ENCODE results near the gene ZNF512. TPM values are rescaled to one million over a fixed set of nuclear protein-coding genes. Genes with fewer than 3 reads are reported as not detected.

ZNF512 gene
- total and polyA plus RNA-seq, 8 donors: 6.1 to 20.5 (median 10.0) TPM

DNA sequence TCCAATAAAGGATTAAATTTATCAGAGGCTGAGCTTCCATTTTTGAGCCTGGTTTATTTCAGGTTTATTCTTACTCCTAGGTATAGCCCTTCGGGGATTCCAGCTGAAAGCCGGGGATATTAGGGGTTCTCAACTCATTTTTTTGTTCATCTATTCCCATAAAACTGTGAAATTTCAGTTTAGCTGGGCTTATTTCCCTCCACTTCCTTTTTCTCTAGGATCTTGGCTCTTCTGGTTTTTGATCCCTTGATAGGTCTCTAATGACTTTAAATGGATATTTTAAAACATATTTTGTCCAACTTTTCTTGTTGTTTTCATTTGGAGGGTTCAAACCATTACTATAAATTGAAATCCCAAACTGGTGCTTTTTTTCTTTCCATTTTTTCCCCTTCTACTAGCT is 23.6 kb upstream of the ZNF512 start:
- no peak for FAIRE-seq
- 69 to 82% methylated on average over 2 of the region's 2 CpGs for WGBS, 2 donors
- Histone ChIP-seq H3K4me1 (no peaks in the 10 kb centered on the region), H3K27ac (no peak overlapping the region), H3K27me3 (no peaks in the 10 kb centered on the region), H3K36me3 (no peaks in the 10 kb centered on the region), H3K4me3 (no peak overlapping the region), H3K9me3 (no peaks in the 10 kb centered on the region)
- TF ChIP-seq, protein P1, sequence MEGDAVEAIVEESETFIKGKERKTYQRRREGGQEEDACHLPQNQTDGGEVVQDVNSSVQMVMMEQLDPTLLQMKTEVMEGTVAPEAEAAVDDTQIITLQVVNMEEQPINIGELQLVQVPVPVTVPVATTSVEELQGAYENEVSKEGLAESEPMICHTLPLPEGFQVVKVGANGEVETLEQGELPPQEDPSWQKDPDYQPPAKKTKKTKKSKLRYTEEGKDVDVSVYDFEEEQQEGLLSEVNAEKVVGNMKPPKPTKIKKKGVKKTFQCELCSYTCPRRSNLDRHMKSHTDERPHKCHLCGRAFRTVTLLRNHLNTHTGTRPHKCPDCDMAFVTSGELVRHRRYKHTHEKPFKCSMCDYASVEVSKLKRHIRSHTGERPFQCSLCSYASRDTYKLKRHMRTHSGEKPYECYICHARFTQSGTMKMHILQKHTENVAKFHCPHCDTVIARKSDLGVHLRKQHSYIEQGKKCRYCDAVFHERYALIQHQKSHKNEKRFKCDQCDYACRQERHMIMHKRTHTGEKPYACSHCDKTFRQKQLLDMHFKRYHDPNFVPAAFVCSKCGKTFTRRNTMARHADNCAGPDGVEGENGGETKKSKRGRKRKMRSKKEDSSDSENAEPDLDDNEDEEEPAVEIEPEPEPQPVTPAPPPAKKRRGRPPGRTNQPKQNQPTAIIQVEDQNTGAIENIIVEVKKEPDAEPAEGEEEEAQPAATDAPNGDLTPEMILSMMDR (IDR thresholded peaks at IDR 0.05): no peak
- no peak for DNase-seq
- intact Hi-C loops (cut with DNase I): no loop called here
- no peak for ATAC-seq

DNA sequence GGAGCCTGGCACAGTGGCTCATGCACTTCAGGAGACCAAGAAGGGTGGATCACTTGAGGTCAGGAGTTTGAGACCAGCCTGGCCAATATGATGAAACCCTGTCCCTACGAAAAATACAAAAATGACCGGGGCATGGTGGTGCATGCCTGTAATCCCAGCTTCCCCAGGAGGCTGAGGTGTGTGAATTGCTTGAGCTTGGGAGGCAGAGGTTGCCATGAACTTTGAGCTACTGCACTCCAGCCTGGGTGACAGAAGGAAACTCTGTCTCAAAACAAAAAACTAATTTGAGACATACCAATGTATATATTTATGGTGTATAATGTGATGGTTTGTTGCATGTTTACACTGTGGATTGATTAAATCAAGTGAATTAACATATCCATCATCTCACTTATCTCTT is 21.8 kb upstream of the ZNF512 start:
- Histone ChIP-seq H3K27ac (no peak overlapping the region), H3K9me3 (no peaks in the 10 kb centered on the region), H3K4me1 (no peaks in the 10 kb centered on the region), H3K36me3 (no peaks in the 10 kb centered on the region), H3K27me3 (no peaks in the 10 kb centered on the region), H3K4me3 (no peak overlapping the region)
- no peak for DNase-seq
- WGBS, 2 donors: 77 to 79% methylated on average over 2 of the region's 2 CpGs
- TF ChIP-seq, protein P1 (IDR thresholded peaks at IDR 0.05): no peak
- no peak for ATAC-seq
- intact Hi-C loops (cut with DNase I): no loop called here
- no peak for FAIRE-seq

DNA sequence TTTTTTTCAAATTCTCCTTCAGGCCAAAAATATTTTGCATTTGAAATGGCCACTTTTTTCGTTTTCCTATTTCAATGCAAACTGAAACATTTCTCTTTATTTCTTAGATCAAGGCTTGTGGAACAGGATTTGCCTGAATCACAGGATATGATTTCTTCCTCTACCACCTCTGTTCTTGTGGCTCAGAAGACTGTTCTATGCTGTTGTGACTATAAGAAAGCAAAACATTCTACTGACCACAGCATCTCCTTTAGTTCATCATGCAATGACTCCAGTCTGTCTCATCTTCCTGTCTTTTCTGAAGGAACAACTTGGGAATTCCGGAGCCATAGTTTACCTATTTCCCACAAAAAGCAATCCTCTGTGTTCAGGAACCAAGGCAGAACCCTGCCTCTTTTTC is 16.2 kb upstream of the ZNF512 start:
- Histone ChIP-seq H3K36me3 (no peaks in the 10 kb centered on the region), H3K27me3 (no peaks in the 10 kb centered on the region), H3K27ac (no peak overlapping the region), H3K4me1 (no peaks in the 10 kb centered on the region), H3K4me3 (no peak overlapping the region), H3K9me3 (no peaks in the 10 kb centered on the region)
- no peak for ATAC-seq
- FAIRE-seq: no peak
- DNase-seq: no peak
- WGBS, 2 donors: 57 to 67% methylated on average over 2 of the region's 2 CpGs
- intact Hi-C loops (cut with DNase I): no loop called here
- TF ChIP-seq, protein P1 (IDR thresholded peaks at IDR 0.05): no peak

DNA sequence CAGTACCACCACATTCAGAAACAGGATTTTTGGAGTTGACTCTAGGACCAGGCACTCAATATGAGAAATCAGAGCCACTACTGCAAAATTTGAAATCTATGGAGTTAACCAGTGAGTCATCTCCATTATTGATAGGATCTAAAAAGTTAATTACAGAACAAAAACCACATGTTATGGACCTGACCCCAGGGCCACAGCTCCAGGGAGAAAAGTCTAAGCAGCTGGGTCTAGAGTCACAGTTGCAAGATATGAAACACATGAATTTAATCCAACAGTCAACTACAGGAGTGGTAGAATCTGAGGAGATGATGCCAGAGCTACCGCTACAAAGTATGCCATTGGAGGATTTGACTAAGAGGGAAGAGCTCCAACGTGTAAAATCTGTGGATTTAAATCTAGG is 13.4 kb upstream of the ZNF512 start:
- ATAC-seq: no peak

DNA sequence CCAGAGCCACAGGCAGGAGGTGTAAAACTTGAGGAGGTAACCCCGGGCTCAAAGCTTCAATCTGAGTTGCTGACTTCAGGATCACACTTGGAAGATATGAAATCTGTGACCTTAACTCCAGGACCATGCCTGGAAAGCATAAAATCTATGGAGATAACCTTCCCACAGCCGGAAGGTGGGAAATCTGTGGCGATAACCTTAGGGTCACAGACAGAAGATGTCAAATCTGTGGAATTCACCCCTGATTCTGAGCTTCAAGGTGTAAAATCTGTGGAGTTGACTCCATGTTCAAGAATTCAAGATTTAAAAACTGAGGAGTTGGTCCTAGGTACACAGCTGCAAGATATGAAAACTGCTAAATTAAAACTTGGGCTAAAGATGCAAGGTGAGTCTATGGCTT is 11.6 kb upstream of the ZNF512 start:
- Histone ChIP-seq H3K4me1 (no peaks in the 10 kb centered on the region), H3K9me3 (no peaks in the 10 kb centered on the region), H3K27me3 (no peaks in the 10 kb centered on the region), H3K36me3 (no peaks in the 10 kb centered on the region), H3K27ac (no peak overlapping the region), H3K4me3 (no peak overlapping the region)
- DNase-seq (no peak), FAIRE-seq (no peak), ATAC-seq (no peak)
- WGBS, 2 donors: 85% methylated on average over 3 of the region's 3 CpGs
- TF ChIP-seq, protein P1 (IDR thresholded peaks at IDR 0.05): no peak
- intact Hi-C loops (cut with DNase I): loop anchor here in 1 of 3 donors (10.0 kb wide), 1 partner anchor 76 kb away; the partner anchor contains the start of genes FNDC4 and GCKR

More for the DNA sequence above, 13.4 kb upstream of the ZNF512 start:
- H3K4me3 ChIP-seq: no peak overlapping the region
- DNase-seq: no peak
- no peaks in the 10 kb centered on the region for H3K4me1 ChIP-seq
- H3K27ac ChIP-seq: no peak overlapping the region
- WGBS, 2 donors: 48 to 56% methylated on average over 2 of the region's 2 CpGs
- no peaks in the 10 kb centered on the region for H3K27me3 ChIP-seq
- H3K9me3 ChIP-seq: no peaks in the 10 kb centered on the region
- H3K36me3 ChIP-seq: no peaks in the 10 kb centered on the region
- intact Hi-C loops (cut with DNase I): no loop called here
- FAIRE-seq: no peak
- TF ChIP-seq, protein P1 (IDR thresholded peaks at IDR 0.05): no peak
